Anterior cingulate cortex (tissue), 58 donors: ENCODE data around the gene LRRC46.

Source experiments
- DNase-seq, 58 donors: peaks; one replicate each; lab custom pipeline; 2025; lab: John Stamatoyannopoulos, UW

Gene LRRC46, protein sequence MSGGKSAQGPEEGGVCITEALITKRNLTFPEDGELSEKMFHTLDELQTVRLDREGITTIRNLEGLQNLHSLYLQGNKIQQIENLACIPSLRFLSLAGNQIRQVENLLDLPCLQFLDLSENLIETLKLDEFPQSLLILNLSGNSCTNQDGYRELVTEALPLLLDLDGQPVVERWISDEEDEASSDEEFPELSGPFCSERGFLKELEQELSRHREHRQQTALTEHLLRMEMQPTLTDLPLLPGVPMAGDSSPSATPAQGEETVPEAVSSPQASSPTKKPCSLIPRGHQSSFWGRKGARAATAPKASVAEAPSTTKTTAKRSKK

DNA sequence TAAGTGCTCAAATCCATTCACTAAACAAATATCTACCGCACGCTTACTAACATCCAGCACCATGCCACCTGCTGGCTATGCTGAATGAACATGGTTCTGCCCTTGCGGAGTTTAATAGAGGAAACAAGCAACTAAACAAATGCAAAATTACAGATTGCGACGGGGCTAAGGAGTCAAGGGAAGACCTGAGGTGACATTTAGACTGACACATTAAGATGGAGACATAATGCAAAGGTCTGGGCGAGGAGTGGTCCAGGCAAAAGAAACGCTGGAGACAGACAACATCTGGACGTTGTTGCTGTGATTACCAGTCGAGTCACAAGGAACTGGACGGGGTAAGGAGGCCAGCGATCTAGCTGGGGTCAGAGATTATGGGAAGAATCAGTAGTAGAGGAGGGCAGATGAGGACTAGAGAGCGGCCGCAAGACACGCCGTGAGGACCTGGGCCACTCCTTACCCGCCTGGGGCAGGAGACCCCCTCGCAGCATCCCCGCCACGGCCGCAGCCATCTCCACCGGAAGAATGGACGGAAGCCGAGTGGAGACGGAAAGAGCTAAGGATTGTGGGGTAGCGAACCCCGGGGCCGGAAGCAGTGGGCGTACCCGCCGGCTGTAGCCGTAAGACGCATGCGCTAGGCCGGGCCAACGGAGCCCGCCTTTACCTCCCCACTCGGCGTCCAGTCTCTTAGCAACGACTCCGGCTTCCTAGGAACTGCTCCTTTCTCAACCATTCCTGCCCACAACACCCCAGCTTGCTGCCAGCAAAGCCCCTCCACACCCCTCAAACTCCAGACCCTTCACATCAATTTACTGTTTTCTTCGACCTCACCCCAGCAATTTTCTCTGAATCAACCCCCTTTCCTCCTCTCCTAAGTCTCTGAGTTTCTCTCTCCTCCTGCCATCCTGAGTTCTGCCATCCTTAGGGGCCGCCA, at the start of gene LRRC46, which contains the start of gene MRPL10:
TSS of gene LRRC46 (plus strand) at position 668 of the 931 bp plus-strand sequence. CDS start 320 bp downstream, outside the sequence.
TSS of gene MRPL10 (minus strand) at position 539 of the 931 bp plus-strand sequence. CDS start at position 509, 30 bp downstream.
- DNase-seq: peak; percentile 31 to 94 (median 88)

DNA sequence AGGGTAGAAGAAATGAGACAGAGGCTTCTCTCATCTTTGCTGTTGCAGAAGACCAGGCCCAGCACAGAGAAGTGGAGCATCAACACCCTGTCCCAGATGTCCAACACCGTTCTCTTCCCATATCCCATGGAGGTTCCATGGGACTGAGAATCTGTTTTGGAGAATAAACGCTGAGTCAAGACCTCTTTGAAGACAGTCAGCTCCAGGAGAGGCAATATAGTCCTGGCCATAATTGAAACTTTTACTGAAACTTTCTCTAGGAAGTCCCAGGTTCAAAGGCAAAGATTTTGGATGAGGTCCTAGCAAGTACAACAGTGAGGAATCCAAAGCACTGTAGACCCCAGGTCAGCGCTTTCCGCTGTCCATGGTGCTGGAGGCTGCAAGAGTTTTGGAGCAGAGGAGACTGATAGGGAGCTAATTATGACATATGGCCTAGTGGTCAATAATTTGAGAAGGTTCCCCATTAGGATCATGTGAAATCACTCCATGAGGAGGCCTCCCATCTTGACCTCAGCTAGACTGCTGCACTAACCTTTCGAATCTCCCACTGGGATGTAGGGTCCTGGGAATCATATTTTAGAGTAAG, 45.8 kb upstream of the LRRC46 start:
- no peak for DNase-seq

DNA sequence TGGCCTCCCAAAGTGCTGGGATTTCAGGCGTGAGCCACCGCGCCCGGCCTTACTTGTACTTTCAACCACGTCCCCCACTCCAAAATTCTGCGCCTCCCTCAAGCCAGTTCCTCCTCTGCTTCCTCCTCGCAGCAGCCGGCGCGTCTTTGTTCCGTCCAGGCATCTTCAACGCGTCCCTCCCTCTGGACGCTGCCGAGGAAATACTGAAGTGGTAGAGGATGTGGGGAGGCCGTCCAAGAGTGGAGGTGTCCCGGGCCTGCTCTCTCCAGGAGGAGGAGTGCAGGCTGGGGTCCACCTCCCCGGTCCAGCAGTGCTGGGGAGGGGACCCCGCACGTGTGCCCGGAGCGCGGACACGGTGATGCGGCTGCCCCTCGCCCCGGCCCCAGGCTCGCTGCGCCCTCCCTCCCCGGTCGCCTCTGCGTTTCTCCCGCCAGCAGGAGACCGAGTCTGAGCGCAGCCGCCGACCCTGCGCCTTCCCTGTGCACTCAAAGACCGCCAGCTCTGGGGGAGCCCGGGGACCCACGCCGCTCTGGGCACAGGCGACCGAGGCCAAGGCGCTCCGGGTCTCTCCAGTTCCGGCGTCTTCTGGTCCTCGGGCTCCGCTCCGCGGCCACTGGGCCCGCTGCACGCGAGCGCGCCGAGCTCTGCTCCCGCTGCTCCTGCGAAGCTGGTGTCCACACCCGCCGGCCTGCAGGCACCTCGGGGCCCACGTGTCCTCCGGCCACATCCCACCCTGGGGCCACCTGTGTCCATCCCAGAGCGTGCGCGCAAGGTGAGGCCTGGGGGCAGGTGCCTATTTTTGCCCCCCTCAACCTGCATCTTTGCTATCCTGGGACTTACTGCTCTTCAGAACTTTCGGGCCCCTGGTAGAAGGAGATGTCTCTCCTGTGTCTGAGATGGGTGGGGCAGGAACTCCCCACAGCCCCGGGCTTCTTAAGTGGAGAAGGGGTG, 41.6 kb upstream of the LRRC46 start:
- DNase-seq: peak in 33 of 58 donors; percentile 4 to 60 (median 18)

DNA sequence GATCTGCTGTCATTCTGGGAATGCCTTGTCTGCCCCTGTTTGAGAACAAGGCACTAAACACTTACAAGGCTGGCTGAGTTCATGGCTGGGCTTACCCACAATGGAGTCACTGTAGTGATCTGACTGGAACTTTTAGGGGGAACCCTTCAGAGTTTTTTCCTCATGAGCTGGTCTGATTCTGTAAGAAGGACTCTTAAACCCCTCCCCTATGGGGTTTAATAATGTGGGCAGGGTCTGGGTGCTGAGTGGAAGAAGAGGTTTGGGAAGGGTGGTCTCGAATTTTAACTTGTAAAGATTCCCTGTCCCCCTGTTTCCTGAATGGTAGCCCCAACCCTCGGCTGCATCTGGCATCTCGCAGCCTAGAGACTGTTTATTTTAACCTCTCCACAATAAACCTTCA, 40.4 kb upstream of the LRRC46 start:
- DNase-seq: no peak

DNA sequence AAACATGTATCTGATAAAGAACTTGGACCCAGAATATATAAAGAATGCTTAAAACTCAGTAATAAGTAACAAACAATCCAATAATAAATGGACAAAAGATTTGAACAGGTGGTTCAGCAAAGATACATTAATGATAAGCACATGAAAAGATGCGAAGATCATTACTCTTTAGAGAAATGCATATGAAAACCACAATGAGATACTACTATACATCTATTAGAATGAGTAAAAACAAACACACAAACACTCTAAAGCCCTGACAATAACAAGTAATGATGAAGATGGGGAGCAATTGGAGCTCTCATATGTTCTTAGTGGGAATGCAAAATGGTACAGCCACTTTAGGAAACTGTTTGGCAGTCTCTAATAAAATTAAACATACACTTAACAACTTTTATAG, 39.0 kb upstream of the LRRC46 start:
- DNase-seq: no peak

DNA sequence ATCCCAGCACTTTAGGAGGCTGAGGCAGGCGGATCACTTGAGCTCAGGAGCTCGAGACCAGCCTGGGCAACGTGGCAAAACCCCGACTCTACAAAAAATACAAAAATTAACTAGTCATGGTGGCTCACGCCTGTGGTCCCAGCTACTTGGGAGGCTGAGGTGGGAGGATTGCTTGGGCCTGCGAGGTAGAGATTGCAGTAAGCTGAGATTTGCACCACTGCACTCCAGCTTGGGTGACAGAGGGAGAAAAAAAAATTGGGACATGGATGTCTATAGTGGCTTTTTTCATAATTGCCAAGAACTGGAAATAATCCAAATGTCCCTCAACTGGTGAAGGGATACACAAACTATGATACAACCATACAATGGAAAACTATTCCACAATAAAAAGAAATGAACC, 38.5 kb upstream of the LRRC46 start:
- DNase-seq: no peak

DNA sequence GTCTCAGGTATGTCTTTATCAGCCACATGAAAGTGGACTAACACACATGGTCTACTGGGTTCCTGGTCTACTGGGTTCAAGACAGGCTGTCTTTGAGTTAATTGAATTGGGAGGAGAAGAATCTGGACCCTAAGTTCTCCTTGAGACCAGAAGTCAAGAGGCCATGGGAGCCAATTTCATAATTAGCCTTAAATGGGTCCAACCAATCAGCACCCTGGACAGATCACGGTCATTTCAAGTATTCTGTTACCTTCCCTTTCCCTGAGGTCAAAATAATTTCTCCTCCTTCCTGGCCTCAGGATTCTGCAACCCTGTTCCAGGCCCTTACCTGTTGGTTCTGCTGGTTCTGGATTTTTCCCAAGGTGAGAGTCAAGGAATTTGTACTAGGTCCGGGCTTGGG, 33.7 kb upstream of the LRRC46 start:
- DNase-seq: no peak

DNA sequence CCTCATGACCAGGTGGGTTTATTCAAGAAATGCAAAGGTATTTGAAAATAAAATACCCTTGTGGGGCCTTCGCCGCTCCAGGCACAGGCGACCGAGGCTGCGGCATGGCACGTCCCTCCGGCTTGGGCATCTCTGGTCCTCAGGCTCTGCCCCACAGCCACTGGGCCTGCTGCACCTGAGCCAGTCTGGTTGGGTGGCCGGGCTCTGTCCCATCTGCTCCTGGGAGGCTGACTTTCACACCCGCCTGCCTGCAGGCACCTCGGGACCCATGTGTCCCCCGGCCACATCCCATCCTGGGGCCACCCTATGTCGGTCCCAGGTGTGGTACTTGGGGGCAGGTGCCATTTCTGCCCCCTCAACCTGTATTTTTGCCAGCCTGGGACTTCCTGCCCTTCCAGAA, 30.8 kb upstream of the LRRC46 start:
- no peak for DNase-seq

DNA sequence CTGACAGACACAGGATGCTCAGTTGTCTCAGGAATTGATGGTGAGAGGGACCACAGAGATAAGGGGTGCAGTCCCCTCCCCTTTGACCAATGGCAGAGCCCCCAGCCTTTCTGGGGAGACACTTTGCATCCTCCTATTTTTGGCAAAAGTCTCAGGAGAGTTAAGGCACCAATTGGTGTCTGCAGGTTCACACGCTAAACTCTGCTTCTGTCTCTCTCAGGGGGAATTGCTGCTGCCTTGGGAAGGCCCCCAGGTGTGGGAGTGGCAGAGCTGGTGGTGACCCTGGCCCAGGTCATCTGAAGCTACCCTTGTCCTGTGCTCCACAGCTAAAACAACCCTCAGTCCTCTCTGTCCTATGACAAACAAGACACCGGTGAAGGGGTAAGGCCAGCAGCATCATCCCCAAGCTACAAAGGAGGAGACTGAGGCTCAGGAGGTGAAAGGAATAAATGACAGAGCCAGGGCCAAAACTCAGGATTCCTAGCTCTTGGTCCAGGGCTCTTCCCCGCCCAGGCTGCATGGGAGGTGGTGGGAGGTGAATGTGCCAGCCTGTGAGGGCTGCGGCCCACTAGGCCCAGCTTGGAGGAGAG, 30.2 kb upstream of the LRRC46 start:
- DNase-seq: no peak

DNA sequence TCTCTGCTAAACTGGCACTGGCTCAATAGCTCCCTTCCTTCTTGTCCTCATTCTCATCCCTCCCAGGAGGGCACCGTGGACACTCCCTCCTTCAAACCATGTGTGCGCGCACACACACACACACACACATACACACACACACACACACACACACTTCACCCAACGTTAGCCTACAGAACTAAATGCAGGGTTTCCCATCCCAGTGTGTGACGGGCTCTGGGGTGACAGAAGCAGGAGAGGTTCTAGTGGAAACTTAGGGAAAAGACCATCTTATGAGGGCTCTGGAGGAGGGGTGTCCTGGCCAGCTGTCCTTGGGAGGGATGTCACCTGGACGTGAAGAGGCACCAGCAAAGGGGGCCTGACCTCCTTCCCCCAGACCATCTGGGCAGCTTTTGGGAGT, 29.6 kb upstream of the LRRC46 start:
- DNase-seq: no peak

DNA sequence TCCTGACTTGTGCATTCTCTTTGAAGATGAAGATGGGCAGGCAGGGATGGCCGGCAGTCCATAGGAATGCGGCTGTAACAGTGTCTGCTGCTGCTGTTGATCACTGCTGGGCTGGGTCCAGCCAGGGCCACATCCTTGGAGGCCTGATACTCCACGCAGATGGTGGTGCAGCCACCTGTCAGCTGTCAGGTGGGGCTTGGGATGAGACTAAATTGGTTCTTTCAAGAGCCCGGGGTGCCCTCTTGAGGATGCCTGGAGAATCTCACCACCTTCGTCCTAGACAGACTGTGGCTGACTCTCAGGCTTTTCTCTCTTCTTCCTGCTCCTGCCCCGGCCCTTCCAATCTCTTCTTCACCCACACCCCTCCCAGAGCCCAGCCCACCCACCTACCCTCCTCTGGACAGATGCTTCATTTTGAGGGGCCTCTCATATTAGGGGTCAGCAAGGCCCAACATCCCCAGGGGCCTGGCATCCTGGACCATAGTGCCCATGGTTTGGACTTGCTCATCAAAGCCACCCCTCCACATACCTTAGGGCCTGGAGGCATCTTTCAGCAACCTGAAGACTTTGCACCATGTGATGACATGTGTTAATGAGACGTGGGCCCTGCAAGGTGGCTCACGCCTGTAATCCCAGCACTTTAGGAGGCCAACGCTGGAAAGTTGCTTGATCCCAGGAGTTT, 29.0 kb upstream of the LRRC46 start:
- peak in 20 of 58 donors; percentile 3 to 49 (median 16) for DNase-seq

DNA sequence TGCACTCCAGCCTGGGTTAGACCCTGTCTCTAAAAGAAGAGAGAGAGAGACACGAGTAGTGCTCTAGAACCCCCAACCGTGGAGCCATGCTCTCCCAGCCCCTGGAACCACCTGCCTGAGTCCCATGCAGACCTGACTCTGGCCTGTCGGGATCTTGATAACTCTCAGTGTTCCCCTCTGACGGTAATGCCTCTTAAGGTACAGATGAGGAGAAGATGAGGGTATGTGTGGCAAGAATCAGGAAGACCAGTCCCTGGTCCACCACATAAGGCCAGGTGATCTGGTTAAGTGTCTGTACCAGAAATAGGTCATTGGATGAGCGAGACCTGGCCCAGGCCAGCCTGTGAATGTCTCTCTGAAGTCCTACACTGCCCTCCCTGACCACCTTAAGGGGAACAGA, 28.3 kb upstream of the LRRC46 start:
- DNase-seq: no peak

DNA sequence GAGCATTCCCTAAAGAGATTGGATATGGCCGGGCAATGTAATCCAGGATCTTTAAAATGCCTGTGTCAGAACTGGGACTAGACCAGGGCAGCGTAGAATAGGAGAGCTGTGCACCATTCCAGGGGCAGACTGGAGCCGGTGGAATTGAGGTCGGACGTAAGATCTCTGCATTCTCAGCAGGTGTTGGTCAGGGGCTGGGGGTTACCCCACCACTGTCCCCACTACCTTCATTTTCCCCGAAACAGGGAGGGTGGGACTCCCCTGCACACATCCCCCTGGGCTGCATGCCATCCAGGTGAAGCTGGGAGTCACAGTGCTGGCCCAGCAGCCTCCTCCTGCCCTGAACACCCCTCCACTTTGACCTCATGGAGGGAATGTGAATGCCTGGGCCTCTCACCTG, 27.7 kb upstream of the LRRC46 start:
- no peak for DNase-seq

DNA sequence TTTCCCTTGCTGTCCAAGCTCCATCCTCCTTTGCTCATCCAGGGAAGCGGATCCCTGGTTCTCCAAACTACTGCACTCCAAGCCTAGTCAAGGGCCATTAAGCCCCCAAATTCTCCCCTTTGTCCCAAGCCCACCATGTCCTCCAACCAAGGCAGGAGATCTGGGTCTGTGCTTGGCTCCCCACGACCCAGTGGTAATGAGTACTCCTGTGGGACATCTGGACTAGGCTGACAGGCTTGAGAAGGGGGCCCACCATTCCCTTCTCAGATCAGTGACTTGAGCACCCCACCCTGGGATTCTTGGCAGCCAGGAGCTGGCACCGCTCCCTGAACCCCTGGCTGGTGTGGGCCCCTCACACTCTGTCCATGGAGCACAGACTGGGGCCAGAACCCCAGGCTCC, 27.0 kb upstream of the LRRC46 start:
- no peak for DNase-seq

DNA sequence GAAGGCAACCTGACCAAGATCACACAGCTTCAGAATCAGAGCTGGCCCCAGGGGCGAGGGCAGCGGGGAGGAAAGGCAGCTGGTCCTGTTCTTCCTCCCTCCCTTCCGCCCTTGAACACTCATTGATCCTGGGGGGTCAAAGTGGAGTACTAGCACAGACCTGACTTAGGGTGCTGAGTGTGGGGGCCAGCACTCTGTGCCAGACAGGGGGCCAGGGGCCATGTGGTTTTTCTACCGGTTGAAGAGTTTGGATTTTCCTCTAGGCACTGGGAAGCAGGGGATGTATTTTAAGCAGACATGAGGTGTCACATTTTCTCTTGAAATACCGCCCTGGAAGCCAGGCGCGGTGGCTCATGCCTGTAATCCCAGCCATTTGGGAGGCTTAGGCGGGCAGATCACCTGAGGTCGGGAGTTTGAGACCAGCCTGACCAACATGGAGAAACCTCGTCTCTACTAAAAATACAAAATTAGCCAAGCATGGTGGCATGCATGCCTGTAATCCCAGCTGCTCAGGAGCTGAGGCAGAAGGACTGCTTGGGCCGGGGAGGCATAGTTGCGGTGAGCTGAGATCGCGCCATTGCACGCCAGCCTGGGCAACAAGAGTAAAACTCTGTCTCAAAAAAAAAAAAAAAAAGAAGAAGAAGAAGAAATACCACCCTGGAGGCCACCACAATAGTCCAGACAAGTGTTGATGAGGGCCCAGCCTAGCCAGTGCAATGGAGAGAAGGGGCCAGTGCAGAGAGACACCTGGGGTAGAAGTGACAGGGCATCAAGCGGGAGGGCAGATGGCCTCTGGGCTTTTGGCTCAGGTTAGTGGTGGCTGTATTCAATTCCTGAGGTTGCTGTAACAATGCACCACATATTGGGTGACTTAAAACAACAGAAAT, 25.2 kb upstream of the LRRC46 start:
- DNase-seq: no peak

DNA sequence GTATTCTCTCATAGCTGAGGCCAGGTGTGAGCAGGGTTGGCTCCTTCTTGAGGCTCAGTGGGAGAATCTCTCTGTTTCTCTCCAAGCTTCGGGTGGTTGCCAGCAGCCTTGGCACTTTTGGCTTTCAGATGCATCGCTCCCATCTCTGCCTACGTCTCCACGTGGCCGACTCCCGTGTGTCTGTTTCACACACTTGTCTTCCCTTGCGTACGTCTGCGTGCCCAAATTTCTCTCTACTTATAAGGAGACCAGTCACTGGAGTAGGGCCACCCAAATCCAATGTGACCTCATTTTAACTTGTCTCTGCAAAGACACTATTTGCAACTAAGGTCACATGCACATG, 24.6 kb upstream of the LRRC46 start:
- peak in 20 of 58 donors; percentile 3 to 64 (median 14) for DNase-seq

DNA sequence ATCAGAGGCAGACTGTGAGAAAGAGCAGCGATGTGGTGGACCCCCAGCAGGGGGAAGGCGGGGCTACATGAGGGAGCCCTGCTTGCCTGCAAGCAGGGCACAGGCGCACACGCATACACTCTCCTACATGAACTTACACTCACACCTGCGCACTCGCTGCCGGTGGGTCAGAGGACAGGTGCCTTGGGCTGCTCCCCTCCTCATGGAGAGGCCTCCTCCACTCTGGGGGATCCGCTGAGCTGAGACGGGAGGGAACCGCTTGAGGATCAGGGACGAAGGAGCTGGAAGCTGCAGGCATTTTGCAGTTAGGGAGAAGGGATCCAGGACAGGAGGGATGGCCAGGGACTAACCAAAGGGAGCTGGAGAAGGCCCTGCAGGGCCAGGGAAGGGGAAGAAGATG, 24.0 kb upstream of the LRRC46 start:
- no peak for DNase-seq
